Amygdala (tissue), 56 donors: ENCODE measurements around the gene LEMD3.

Experiments used
- DNase-seq, 56 donors: peaks; one replicate each; lab custom pipeline; 2025; lab: John Stamatoyannopoulos, UW

The LEMD3 gene

DNA sequence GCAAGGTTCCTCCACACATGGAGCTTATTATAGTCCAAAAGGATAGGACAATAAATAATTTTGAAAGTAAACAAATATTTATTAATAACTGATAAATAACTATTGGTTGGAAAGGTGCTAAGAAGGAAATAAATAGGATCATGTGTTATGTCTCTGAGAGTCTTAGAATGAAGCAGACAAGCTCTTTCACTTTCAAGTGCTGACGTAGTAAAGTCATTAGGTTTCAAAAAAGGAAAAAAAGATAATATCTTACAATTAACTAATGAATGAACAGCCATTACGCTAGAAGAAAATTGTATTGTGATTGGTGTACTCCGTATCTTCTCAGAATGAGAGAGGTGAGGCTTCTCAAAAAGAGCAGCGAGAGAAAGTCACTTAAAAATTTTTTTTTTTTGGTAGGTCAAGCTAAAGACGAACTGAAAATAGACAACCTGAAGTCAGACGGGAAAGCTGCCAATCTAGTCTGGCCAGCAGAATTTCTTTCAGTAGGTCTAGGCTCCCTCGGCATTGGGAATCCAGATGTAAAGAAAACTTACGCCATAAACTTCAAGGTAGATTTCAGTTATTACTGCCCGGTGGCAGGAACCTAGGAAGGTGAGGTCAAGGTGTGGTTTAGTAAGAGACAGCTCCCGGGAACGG is 583 bp upstream of the LEMD3 start:
- DNase-seq = no peak

- peak in 41 of 56 donors; percentile 5 to 62 (median 35) for DNase-seq
Measured at GRCh38 chr12:65170209-65170881, 962 bp downstream of the LEMD3 start.

DNA sequence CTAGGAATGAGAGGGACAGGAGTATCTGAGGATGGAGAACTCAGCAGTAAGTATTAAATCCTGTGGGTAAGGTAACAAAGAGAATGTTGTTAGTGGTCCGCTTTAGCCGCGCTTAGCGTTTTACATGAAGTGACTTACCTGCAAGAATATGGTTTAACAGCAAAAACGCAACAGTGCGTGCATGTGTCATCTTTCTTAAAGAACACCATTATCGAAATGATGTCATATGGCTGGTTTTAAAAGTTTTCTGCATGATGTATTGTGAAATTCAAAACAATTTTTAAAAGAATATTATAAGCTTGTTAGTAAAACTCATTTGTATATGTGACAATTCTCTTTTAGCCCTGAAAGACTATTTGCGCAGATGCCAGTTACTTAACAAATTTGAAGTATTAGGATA is 1.7 kb downstream of the LEMD3 start:
- no peak for DNase-seq

- no peak for DNase-seq
Measured at GRCh38 chr12:65171870-65172269, 2.5 kb downstream of the LEMD3 start.

- no peak for DNase-seq
Measured at GRCh38 chr12:65175385-65175784, 6.0 kb downstream of the LEMD3 start.

DNA sequence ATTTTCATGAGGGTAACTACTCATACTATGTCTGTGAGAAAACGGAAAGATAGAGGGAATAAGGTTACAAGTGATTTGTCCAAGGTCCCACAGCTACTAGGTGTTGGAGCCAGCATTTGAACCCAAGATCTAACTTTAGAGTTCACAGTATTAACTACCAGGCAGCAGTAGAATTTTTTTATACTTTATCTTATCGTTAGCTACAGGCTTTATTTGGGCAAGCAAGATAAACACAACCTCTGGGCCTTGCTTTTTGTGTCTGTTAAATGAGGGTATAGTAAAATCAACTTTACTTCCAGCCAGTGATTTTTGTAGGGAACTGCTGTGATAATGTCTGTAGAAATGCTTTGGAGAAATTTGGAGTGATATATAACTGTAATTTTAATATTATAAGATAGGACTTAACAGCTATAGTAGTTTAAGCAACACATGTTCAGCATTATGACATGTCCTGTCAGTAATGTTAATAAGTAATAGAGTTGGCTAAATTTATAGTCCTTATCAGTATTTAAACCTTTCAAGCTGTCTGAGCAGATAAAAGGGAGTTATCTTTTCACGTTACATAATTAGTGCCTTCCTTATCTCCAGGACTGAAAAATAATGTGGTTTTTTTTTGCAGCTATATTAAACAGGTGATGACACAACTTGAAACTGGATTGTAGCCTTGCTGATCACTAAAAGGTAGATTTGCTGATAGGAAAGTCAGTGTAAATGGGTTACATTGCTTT is 12.8 kb downstream of the LEMD3 start:
- DNase-seq = no peak

DNA sequence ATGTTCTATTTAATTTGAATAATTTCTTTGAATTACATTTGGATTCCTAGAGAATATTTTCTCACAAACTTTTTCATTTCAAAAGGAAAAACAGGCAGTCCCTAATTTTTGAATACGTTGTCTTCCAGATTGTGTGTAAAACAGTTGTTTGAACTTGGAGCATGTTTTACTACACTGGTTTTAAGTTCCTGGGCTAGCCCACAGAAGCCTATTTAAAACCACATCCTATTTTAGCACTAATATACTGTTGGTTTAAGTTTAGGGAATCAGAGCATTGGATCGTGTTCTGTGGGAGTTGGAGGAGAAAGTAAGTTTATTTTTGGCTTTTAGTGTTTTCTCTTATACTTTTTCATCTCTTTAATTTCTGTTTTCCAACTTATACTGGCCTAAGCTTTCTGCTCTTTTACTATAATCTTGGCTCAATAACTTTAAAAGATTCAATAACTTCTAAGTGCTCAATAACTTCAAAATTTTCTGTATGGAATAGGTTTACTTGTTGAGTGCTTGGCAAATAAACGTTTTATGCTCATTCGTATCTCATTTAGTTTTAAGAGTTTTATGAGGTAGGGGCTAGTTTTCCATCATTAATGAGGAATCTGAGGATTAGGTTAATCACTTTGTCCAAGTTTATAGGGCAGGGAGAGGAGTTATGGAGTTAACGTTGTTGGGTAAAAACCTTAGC is 14.9 kb downstream of the LEMD3 start:
- DNase-seq = no peak

- DNase-seq = no peak
Measured at GRCh38 chr12:65184858-65185229, 15.5 kb downstream of the LEMD3 start.

DNA sequence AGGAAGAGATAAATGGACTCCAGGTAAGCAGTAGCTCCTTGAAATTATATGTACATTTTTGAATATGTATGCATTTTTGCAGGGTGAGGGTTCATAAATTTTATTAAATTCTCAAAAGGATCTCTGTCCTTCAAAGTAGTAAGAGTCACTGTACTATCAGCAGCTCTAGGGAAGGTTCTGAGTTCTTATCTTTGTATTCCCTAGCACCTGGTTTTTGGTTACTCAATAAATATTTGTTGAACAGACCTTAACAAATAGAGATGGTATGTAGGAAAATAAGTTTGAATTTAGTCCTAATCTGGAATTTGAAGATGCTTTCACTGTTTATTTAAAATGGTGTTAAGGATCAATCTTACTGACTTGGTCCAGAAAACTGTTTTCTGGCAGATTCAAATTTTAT is 18.3 kb downstream of the LEMD3 start:
- DNase-seq = no peak

DNA sequence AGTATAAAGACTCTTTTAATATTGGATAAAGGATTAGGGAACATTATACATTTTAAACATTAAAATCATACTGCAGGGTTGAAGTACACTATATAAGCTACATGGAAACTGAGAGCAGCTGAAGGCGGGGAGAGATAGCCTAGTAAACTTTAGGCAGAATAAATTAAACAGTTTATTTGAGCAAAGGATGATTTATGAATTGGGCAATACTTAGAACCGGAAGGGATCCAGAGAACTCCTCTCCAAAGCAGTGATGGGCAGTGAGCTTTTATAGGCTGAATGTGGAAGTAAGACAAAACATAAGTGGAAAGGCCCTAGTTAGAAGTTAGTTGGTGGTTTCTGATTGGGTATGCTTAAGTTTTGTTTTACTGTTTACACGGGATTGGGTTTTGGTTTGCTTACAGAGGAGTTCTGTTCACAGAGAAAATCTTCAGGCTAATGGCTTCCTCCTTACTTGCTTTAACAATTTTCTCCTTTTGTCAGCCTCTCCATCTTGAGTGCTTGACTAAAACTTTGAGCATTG is 18.9 kb downstream of the LEMD3 start:
- DNase-seq = no peak

DNA sequence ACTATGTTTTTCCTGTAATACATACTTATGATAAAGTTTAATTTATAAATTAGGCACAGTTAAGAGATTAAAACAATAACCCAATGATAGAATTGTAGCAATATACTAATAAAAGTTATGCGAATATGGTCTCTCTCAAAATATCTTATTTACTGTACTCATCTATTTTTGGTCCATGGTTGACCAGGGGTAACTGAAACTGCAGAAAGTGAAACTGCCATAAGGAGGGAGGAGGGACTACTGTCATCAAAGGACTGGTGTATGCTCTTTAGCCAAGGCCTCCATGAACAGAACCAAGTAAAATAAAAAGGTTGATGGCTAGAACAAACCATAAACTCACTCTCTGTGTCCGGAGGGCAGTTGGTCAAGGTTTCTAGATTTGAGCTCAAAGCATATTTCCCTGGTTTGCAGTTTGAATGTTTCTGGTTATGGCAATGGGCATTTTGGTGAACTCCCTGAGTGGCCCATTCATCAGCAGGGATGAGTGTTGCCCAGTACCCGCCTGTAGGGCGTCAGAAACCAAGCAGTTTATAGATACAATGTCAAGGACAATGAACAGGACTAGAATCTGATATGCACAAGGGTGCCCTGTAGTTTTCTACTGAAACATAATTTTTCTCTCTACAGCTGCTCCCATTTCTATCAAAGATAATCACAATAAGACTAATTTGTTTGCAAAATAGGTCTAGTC is 19.8 kb downstream of the LEMD3 start:
- no peak for DNase-seq

- no peak for DNase-seq
Measured at GRCh38 chr12:65192963-65193516, 23.7 kb downstream of the LEMD3 start.

DNA sequence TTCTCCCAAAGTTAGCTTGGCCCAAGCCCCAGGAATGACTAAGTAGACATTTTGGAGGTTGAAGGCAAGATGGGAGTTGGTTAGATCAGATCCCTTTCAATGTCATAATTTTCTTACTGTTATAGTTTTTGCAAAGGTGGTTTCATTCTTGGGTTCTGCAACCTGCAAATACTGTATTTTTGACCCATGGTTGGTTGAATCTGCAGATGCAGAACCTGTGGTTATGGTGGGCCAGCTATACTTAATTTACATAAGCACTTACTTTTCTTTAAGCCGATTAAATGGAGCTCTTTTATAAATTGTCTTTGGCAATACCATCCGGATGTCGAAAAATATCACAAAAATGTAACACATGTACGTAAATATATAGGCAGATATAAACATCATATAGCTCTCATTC is 25.6 kb downstream of the LEMD3 start:
- no peak for DNase-seq

DNA sequence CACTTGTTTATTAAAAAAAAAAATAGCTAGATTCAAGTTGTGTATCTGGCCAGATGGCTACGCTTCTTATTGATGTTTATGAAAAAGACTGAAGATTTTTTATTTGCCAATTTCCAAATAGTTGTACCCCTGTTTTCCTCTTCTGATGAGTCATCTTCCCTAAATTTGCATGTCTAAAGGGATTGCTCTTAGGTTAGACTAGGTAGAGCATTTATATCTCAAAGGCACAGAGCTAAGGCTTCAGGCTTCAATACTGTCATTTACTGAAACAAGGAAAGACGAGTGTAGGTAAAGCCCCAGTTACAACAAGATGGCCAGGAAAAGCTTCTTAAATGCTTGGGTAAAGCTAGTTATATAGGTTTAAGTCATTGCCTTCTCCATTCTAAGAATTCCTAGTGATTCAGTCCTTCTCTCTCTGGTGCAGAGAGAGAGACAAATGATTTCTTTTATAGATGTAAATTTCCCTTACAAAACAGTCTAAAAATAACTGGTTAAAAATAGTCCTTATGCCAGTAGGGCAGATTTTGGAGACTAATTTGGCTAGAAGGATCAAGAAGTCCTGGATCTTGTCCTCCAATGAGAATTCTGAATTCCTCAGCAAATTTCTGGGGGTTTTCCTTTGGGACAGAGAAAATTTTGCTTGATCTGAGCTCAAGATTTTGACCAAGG is 26.1 kb downstream of the LEMD3 start:
- no peak for DNase-seq

GRCh38 chr12:65196762-65197567 is 27.6 kb downstream of the LEMD3 start:
- DNase-seq = no peak

DNA sequence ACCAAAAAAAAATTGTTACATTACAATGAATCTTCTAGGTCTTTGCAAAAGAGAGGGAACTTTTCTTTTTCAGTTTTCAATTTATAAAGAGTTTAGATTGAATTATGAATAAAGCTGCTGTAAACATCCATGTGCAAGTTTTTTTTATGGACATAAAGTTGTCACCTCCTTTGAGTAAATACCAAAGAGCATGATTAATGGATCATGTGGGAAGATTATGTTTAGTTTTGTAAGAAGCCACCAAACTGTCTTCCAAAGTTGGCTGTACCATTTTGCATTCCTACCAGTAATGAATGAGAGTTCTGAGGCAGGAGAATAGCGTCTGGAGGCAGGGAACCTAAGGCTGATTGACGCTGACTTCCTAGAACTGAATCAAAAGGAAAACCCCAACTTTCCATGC is 30.2 kb downstream of the LEMD3 start:
- DNase-seq = no peak

DNA sequence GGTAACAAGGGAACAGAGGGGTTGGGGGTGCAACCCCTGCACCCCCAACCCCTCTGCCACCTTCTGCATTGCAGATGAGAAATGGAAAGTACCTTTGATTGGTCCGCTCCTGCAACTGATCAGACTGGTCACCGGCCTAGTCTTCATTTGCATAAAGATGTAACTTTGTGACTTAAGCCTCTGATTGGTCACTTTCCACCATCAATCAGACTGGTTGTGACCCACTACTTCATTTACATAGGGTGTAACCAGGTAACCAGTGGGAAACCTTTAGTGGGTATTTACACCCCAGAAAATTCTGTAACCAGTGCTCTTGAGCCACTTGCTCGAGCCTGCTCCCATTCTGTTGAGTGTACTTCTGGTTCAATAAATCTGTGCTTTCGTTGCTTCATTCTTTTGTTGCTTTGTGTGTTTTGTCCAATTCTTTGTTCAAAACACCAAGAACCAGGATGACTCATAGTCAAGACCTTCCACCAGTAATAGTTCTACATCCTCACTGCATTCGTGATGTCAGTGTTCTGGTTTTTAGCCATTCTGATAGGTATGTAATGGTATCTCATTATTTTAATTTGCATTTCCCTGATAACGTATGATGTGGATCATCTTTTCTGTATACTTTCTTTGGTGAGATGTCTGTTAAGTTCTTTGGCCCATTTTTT is 30.8 kb downstream of the LEMD3 start:
- DNase-seq = no peak

GRCh38 chr12:65203376-65203775 is 34.0 kb downstream of the LEMD3 start:
- DNase-seq = no peak
